Measurements from ENCODE around the gene PTGER1.

The PTGER1 gene

DNA sequence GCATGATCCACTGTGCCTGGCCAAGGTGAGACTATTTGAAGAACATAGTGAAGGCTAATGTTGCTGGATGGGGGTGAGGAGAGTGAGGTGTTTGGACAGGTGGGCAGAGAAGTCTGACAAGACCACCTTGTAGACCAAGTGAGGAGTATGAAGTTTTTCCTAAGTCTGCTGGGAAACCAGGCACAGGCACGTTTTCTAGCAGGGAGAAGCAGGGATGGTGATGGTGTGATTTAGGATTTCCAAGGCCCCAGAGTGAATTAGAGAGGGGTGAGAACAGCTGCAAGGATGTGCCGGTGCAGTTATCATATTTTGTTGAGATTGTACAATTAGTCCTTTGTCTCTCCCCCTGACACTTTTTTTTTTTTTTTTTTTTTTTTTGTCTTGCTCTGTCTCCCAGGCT is 47.7 kb downstream of the PTGER1 start:
- DNase-seq, result no peak
- in situ Hi-C loops (cut with HindIII; ENCODE audit: low pct_ligation_motif_present, low pct_unique_long_range_greater_than_20kb, low sequenced_read_pairs), result no loop called here

DNA sequence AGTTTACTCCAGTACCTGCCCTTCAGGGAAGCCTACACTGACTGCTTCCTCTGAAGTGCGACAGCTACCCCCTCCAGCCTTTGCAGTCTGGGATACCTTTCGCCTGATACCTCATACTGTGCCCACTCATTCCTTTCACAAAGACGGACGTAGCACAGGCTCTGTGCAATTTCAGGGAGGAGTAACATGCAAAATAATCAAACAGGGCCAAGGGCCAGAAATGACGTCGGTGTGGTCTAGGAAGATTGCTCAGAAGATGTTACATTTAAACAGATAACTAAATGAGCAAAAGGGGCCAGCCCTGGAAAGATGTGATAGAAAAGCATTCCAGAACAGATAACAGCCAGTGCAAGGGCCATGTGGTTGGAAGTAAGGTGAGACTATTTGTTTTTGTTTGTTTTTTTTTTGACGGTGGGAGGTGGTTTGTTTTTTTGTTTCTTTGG is 49.4 kb downstream of the PTGER1 start:
- in situ Hi-C loops (cut with HindIII; ENCODE audit: low pct_ligation_motif_present, low pct_unique_long_range_greater_than_20kb, low sequenced_read_pairs), result no loop called here
- no peak for DNase-seq
